HEK293 (cell line): ENCODE results near the gene TMEM141.

Source experiments
- CTCF ChIP-seq: fragments of 450-650 bp; formaldehyde crosslinking; IDR thresholded peaks from 2 replicates; pipeline ENCODE4 v1.5.1; 2016; ENCODE audit warnings: missing biosample characterization, missing genetic modification characterization
- EGR2 ChIP-seq: fragments of 450-650 bp; formaldehyde crosslinking; IDR thresholded peaks from 2 replicates; pipeline ENCODE4 v1.5.1; 2016; ENCODE audit warnings: low read depth, missing biosample characterization, missing genetic modification characterization
- TRIM28 ChIP-seq: IDR thresholded peaks from 2 replicates; pipeline ENCODE4 v1.6.1; 2011; ENCODE audit warnings: low read length, control low read depth, borderline replicate concordance
- YY1 ChIP-seq: fragments of 450-650 bp; formaldehyde crosslinking; IDR thresholded peaks from 2 replicates; pipeline ENCODE4 v1.5.1; 2018; ENCODE audit warnings: missing biosample characterization, missing genetic modification characterization
- ZNF157 ChIP-seq: fragments of 450-650 bp; formaldehyde crosslinking; IDR thresholded peaks from 2 replicates; pipeline ENCODE4 v1.5.1; 2016; ENCODE audit warnings: missing biosample characterization, missing genetic modification characterization
- ZNF221 ChIP-seq: fragments of 450-650 bp; formaldehyde crosslinking; IDR thresholded peaks from 2 replicates; pipeline ENCODE4 v1.5.1; 2017; ENCODE audit warnings: missing biosample characterization, missing genetic modification characterization, borderline replicate concordance
- ZNF658 ChIP-seq: fragments of 450-650 bp; formaldehyde crosslinking; IDR thresholded peaks from 2 replicates; pipeline ENCODE4; 2016; ENCODE audit warnings: missing biosample characterization, missing genetic modification characterization

GRCh38 chr9:136831002-136831719 is 40.0 kb downstream of the TMEM141 start:
- TF ChIP-seq CTCF (tag by site-specific recombination) (no peak), TRIM28 (no peak), ZNF658 (tag by site-specific recombination) (no peak), YY1 (tag by site-specific recombination) (no peak), EGR2 (tag by site-specific recombination) (no peak), ZNF157 (tag by site-specific recombination) (no peak), ZNF221 (tag by site-specific recombination) (no peak)
